GM12801 (cell line): ENCODE measurements around the gene NRAS.

Source experiments
- CTCF ChIP-seq: IDR thresholded peaks from one replicate; pipeline ENCODE4 v1.5.1; 2011; ENCODE audit warnings: control low read depth; ENCODE audit not compliant: insufficient read length; ENCODE audit errors: extremely low read depth

The NRAS gene

GRCh38 chr1:114671011-114671938 lies 45.3 kb downstream of the NRAS start:
- no peak for TF ChIP-seq CTCF

GRCh38 chr1:114670083-114671010 lies 46.2 kb downstream of the NRAS start:
- TF ChIP-seq CTCF = no peak

- TF ChIP-seq CTCF = no peak
Observed at GRCh38 chr1:114669562-114670082, 46.9 kb downstream of the NRAS start, which contains the start of gene DENND2C. TSS of gene DENND2C (minus strand) at chr1:114670049. CDS start at chr1:114625984, 44,065 bp downstream.

DNA sequence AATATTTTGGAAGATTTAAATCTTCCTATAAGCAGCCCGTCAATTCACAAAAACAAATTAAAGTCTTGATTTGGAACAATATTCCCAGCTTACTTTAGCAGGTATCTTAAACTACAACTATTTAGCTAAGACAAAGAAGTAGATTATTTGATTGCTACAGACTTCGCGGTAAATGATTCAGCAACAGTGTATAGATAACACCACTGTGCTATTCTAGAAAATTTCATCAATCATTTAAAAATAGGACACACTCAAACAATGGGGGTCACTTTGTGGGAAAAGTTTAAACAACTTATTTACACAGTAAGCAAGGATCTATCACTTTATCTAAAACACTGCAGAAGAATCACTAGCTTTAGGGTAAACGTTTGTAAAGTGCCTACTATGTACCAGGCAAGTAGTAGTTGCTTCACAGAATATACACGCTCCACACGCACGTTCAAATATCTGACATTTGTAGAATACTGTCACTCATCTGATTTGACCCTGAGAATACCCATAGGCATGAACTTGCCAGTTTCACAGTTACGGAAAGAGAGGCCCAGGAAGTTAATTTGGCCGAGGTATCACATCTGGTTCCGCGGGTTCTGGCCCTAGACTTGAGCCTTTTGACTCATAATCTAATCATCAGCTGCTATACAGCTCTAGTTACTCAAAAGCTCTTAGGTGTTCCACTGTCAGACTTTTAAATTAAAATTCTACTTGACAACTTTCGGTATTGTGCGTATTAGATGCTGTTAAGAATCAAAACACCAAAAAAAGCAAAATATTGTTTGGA lies 47.6 kb downstream of the NRAS start:
- TF ChIP-seq CTCF = no peak

DNA sequence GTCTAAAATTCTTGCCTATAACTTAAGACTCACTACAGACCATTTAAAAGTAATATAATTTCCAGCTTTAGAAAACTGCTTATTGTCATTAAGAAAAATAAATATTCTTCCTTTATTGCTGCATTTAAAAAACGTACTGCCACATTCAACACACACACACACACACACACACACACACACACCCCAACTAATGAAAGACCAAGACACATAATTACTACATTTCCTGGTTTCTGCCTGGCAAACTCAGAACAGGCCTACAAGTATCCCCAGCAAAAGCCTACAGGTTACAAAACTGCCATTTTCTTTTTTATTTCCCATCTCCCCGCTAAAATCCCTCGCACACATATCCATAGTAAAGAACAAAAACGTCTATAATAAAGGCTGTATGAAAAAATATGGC lies 48.2 kb downstream of the NRAS start:
- TF ChIP-seq CTCF = no peak

- no peak for TF ChIP-seq CTCF
Observed at GRCh38 chr1:114666954-114667353, 49.6 kb downstream of the NRAS start.
